Chondrocyte (in vitro differentiated cells): ENCODE data around the gene MTHFD1L. TPM values are rescaled to one million over a fixed set of nuclear protein-coding genes. Genes with fewer than 3 reads are reported as not detected.

Experiments used
- DNase-seq: peaks from one replicate; pipeline ENCODE4 v3.0.0; 2021; ENCODE audit warnings: mixed read lengths, low spot score
- H3K27ac Mint-ChIP-seq: one replicate; pipeline ENCODE4 v1.8.0; 2021; ENCODE audit warnings: mild to moderate bottlenecking, moderate library complexity, mixed read lengths; ENCODE audit not compliant: unreplicated experiment
- H3K27me3 Mint-ChIP-seq: 2 replicates; pipeline ENCODE4 v1.8.0; 2021; ENCODE audit warnings: low read depth, mixed read lengths
- H3K36me3 Mint-ChIP-seq: 2 replicates; pipeline ENCODE4 v1.8.0; 2021; ENCODE audit warnings: low read depth, mixed read lengths
- H3K4me1 Mint-ChIP-seq: 2 replicates; pipeline ENCODE4 v1.8.0; 2021; ENCODE audit warnings: low read depth, mild to moderate bottlenecking, mixed read lengths
- H3K4me3 Mint-ChIP-seq: one replicate; pipeline ENCODE4 v1.8.0; 2021; ENCODE audit warnings: mild to moderate bottlenecking, moderate library complexity, mixed read lengths; ENCODE audit not compliant: unreplicated experiment
- H3K9me3 Mint-ChIP-seq: 2 replicates; pipeline ENCODE4 v1.8.0; 2021; ENCODE audit warnings: low read depth, mixed read lengths
- CTCF ChIP-seq: fragments of 200-600 bp; sonication (generic); IDR thresholded peaks from 2 replicates; pipeline ENCODE4 v1.5.0; 2021; ENCODE audit warnings: antibody characterized with exemption, mild to moderate bottlenecking, moderate library complexity
- total RNA-seq: library from RNA; stranded (reverse); gene quantifications from 3 replicates; pipeline ENCODE4 v1.2.1, GENCODE V29; 2021

The MTHFD1L gene
- total RNA-seq, 1 donor from 2014 or later, result 93.7 TPM

GRCh38 chr6:150877928-150878327 is 12.4 kb downstream of the MTHFD1L start:
- H3K36me3 Mint-ChIP-seq, result peaks cover 10% of the 10 kb centered on the region
- H3K27ac Mint-ChIP-seq, result no peak overlapping the region
- DNase-seq, result no peak
- peaks cover 51% of the 10 kb centered on the region for H3K4me1 Mint-ChIP-seq
- TF ChIP-seq CTCF, result no peak
- no peaks in the 10 kb centered on the region for H3K27me3 Mint-ChIP-seq
- H3K9me3 Mint-ChIP-seq, result no peaks in the 10 kb centered on the region
- no peak overlapping the region for H3K4me3 Mint-ChIP-seq

GRCh38 chr6:150878347-150879213 is 13.1 kb downstream of the MTHFD1L start:
- no peaks in the 10 kb centered on the region for H3K27me3 Mint-ChIP-seq
- peaks cover 13% of the 10 kb centered on the region for H3K36me3 Mint-ChIP-seq
- no peaks in the 10 kb centered on the region for H3K9me3 Mint-ChIP-seq
- TF ChIP-seq CTCF, result no peak
- H3K4me1 Mint-ChIP-seq, result peaks cover 56% of the 10 kb centered on the region
- no peak for DNase-seq
- H3K4me3 Mint-ChIP-seq, result no peak overlapping the region
- H3K27ac Mint-ChIP-seq, result no peak overlapping the region

- H3K27ac Mint-ChIP-seq, result no peak overlapping the region
- H3K27me3 Mint-ChIP-seq, result no peaks in the 10 kb centered on the region
- DNase-seq, result no peak
- H3K9me3 Mint-ChIP-seq, result no peaks in the 10 kb centered on the region
- TF ChIP-seq CTCF, result no peak
- H3K4me3 Mint-ChIP-seq, result no peak overlapping the region
- H3K36me3 Mint-ChIP-seq, result peaks cover 15% of the 10 kb centered on the region
- H3K4me1 Mint-ChIP-seq, result peaks cover 61% of the 10 kb centered on the region
Measured at GRCh38 chr6:150880336-150880735, 14.8 kb downstream of the MTHFD1L start.

GRCh38 chr6:150881911-150882481 is 16.5 kb downstream of the MTHFD1L start:
- Mint-ChIP-seq H3K27me3 (no peaks in the 10 kb centered on the region), H3K36me3 (peaks cover 24% of the 10 kb centered on the region), H3K9me3 (no peaks in the 10 kb centered on the region), H3K27ac (peak overlapping the region; percentile 82), H3K4me1 (peaks cover 44% of the 10 kb centered on the region), H3K4me3 (no peak overlapping the region)
- TF ChIP-seq CTCF, result no peak
- DNase-seq, result no peak

- Mint-ChIP-seq H3K27me3 (no peaks in the 10 kb centered on the region), H3K36me3 (peaks cover 33% of the 10 kb centered on the region), H3K4me1 (peaks cover 42% of the 10 kb centered on the region), H3K4me3 (no peak overlapping the region), H3K9me3 (no peaks in the 10 kb centered on the region), H3K27ac (peak overlapping the region; percentile 32)
- no peak for DNase-seq
- TF ChIP-seq CTCF, result no peak
Measured at GRCh38 chr6:150883521-150883920, 18.0 kb downstream of the MTHFD1L start.
